OCI-LY7 (cell line): Measurements from ENCODE around the gene ATP9B. TPM values are rescaled to one million over a fixed set of nuclear protein-coding genes. Genes with fewer than 3 reads are reported as not detected.

Experiments used
- BruUV-seq: library from RNA; stranded (reverse); fragments of 400-500 nt; replicated peaks from 2 replicates; lab custom pipeline; 2021; lab: Mats Ljungman, UMichigan
- CTCF ChIA-PET: fragments of 300-600 bp; sonication (Branson Sonifier 250); formaldehyde crosslinking; loops from one replicate; lab custom pipeline; 2022; ENCODE audit warnings: antibody characterized with exemption; ENCODE audit not compliant: unreplicated experiment; lab: Charles Lee
- POLR2A ChIA-PET: fragments of 300-600 bp; sonication (Branson Sonifier 250); formaldehyde crosslinking; loops from one replicate; lab custom pipeline; 2022; ENCODE audit warnings: antibody characterized with exemption; lab: Charles Lee
- DNase-seq: peaks from one replicate; pipeline ENCODE4 v3.0.0-alpha.2; 2015; ENCODE audit warnings: low spot score
- H2AFZ ChIP-seq: fragments of 200-600 bp; sonication (generic), shearing (Covaris generic); 2 replicates; pipeline ENCODE4 v1.6.1; 2014; ENCODE audit warnings: mild to moderate bottlenecking, antibody characterized with exemption, low read length, moderate library complexity
- H3K27ac ChIP-seq: fragments of 200-600 bp; sonication (generic); 2 replicates; pipeline ENCODE4 v1.5.1; 2014; ENCODE audit warnings: mixed run types, low read depth, mild to moderate bottlenecking, moderate library complexity, low read length, inconsistent platforms; ENCODE audit not compliant: poor library complexity, severe bottlenecking
- H3K36me3 ChIP-seq: fragments of 200-600 bp; sonication (generic); 2 replicates; pipeline ENCODE4 v1.6.1; 2014; ENCODE audit warnings: mild to moderate bottlenecking, antibody characterized with exemption, low read length, moderate library complexity, mixed read lengths; ENCODE audit not compliant: insufficient read depth
- H3K4me1 ChIP-seq: fragments of 200-600 bp; sonication (generic); 2 replicates; pipeline ENCODE4 v1.5.1; 2014; ENCODE audit warnings: mild to moderate bottlenecking, low read length; ENCODE audit not compliant: insufficient read depth, poor library complexity, severe bottlenecking
- H3K4me2 ChIP-seq: fragments of 200-600 bp; sonication (generic); 2 replicates; pipeline ENCODE4 v1.6.1; 2014; ENCODE audit warnings: mild to moderate bottlenecking, low read length
- H3K4me3 ChIP-seq: fragments of 200-600 bp; sonication (generic); 2 replicates; pipeline ENCODE4 v1.5.1; 2014; ENCODE audit warnings: mild to moderate bottlenecking, low read depth, low read length; ENCODE audit not compliant: poor library complexity, severe bottlenecking
- H3K79me2 ChIP-seq: fragments of 200-600 bp; sonication (generic); 2 replicates; pipeline ENCODE4 v1.6.1; 2016; ENCODE audit warnings: low read depth, mild to moderate bottlenecking, low read length, moderate library complexity, mixed read lengths; ENCODE audit not compliant: insufficient read depth
- H3K9me2 ChIP-seq: fragments of 200-600 bp; sonication (generic); 2 replicates; pipeline ENCODE4 v1.6.1; 2016; ENCODE audit warnings: mild to moderate bottlenecking, low read length, mixed read lengths; ENCODE audit not compliant: insufficient read depth
- H3K9me3 ChIP-seq: fragments of 200-600 bp; sonication (generic); 2 replicates; pipeline ENCODE4 v1.6.1; 2014; ENCODE audit warnings: mild to moderate bottlenecking, mixed run types, low read length, mixed read lengths
- H4K20me1 ChIP-seq: fragments of 200-600 bp; sonication (generic); 2 replicates; pipeline ENCODE4 v1.6.1; 2014; ENCODE audit warnings: mild to moderate bottlenecking, antibody characterized with exemption, low read length, moderate library complexity, mixed read lengths; ENCODE audit not compliant: insufficient read depth
- EZH2phosphoT487 ChIP-seq: fragments of 200-600 bp; sonication (generic); IDR thresholded peaks from 2 replicates; pipeline ENCODE4 v1.6.1; 2018; ENCODE audit warnings: low read depth, borderline replicate concordance, mild to moderate bottlenecking, mixed run types, antibody characterized with exemption, low read length, moderate library complexity, mixed read lengths
- intact Hi-C: fragments of 100-400 bp; cut with micrococcal nuclease; formaldehyde crosslinking; loops from one replicate; pipeline ENCODE4 v1.10.0; 2022; ENCODE audit not compliant: unreplicated experiment
- total RNA-seq, 2 experiments: library from RNA; depleted of rRNA in 1 of 2; stranded (reverse); fragments of >200 nt in 1 of 2; shearing (Covaris generic) in 1 of 2; gene quantifications; 2 replicates each; pipeline ENCODE4 v1.2.3, GENCODE V29; 2014 to 2022
- TF ChIP-seq, protein P1 (sequence below): fragments of 200-600 bp; sonication (generic); conservative IDR thresholded peaks from 2 replicates; pipeline ENCODE4 v1.5.1; 2014; ENCODE audit warnings: mild to moderate bottlenecking, antibody characterized with exemption, low read length, moderate library complexity, mixed read lengths

Gene ATP9B
- total RNA-seq, 2 experiments from 2014 or later = 27.1 to 36.4 TPM

- intact Hi-C loops = loop anchor here (5.0 kb wide), 1 partner anchor 393 kb away; no protein-coding TSS in a partner anchor
- POLR2A ChIA-PET = no interaction called here
- H3K4me1 ChIP-seq = peaks cover 4% of the 10 kb centered on the region
- no peak overlapping the region for H3K4me2 ChIP-seq
- H3K9me2 ChIP-seq = no peaks in the 10 kb centered on the region
- no peak for DNase-seq
- no peaks in the 10 kb centered on the region for H4K20me1 ChIP-seq
- H3K4me3 ChIP-seq = no peak overlapping the region
- H3K36me3 ChIP-seq = no peaks in the 10 kb centered on the region; the same call in 1 of the 2 replicates
- no peaks in the 10 kb centered on the region for H3K9me3 ChIP-seq
- H3K79me2 ChIP-seq = no peaks in the 10 kb centered on the region
- TF ChIP-seq, protein P1, sequence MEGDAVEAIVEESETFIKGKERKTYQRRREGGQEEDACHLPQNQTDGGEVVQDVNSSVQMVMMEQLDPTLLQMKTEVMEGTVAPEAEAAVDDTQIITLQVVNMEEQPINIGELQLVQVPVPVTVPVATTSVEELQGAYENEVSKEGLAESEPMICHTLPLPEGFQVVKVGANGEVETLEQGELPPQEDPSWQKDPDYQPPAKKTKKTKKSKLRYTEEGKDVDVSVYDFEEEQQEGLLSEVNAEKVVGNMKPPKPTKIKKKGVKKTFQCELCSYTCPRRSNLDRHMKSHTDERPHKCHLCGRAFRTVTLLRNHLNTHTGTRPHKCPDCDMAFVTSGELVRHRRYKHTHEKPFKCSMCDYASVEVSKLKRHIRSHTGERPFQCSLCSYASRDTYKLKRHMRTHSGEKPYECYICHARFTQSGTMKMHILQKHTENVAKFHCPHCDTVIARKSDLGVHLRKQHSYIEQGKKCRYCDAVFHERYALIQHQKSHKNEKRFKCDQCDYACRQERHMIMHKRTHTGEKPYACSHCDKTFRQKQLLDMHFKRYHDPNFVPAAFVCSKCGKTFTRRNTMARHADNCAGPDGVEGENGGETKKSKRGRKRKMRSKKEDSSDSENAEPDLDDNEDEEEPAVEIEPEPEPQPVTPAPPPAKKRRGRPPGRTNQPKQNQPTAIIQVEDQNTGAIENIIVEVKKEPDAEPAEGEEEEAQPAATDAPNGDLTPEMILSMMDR = no peak
- no peak for TF ChIP-seq EZH2phosphoT487
- CTCF ChIA-PET = no interaction called here
- no peak overlapping the region for H2AFZ ChIP-seq
- no TSS peak for BruUV-seq
- H3K27ac ChIP-seq = no peak overlapping the region
Observed at GRCh38 chr18:79379931-79380815, 311.0 kb downstream of the ATP9B start.

DNA sequence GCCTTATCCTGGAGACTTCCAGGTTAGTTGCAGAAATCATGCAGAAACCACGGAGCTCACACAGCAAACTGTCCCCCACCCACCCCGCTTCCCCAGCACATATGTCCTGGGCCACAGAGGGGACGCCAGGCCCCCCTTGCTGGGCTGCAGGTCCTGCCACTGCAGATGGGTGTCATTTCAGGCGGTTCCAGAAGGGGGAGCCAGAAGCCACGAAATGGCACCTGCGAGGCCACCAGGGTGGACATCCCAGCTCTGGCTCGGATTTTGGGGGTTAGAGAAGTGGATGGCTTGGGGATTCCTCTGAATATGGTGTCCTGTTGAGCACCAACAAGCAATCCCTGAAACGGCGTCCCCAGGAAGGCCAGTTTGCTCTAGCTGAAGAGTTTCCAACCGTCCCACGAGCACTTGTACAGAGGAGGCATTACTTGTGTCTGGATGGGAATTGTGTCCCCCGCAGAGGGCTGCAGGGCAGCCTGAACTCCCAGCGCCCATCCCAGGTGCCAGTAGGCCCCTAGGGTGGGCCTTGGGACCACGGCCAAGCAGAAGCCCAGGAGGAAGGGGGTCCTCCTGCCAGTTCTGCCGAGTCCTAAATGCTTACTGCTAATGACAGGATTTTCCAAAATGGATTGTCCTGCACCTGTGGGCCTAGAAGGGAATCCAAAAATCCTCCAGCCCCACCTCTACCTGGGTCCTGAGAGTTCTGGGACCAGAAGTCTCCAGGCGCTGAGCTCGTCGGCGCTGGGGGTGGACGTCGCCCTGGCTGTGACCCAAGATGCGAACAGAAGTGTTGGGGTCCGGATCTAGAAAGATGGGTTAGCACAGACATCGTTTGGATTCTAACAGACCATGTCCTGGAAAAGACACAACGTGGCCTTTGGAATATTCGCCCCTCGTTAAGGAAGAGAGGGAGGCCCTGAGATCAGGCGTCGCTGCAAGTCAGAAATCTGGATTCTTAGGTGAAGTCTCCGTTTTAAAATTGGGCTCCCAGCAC lies 311.9 kb downstream of the ATP9B start:
- H3K4me2 ChIP-seq = no peak overlapping the region
- H4K20me1 ChIP-seq = no peaks in the 10 kb centered on the region
- no TSS peak for BruUV-seq
- no peaks in the 10 kb centered on the region for H3K9me2 ChIP-seq
- peak; percentile 50 for DNase-seq
- no peak overlapping the region for H2AFZ ChIP-seq
- no peak overlapping the region for H3K27ac ChIP-seq
- peaks cover 9% of the 10 kb centered on the region for H3K4me1 ChIP-seq
- CTCF ChIA-PET = no interaction called here
- H3K9me3 ChIP-seq = no peaks in the 10 kb centered on the region
- H3K4me3 ChIP-seq = no peak overlapping the region
- POLR2A ChIA-PET = no interaction called here
- no peaks in the 10 kb centered on the region; the same call in 1 of the 2 replicates for H3K36me3 ChIP-seq
- intact Hi-C loops = loop anchor here (1.0 kb wide), 1 partner anchor 263 kb away; no protein-coding TSS in a partner anchor
- TF ChIP-seq, protein P1 = peak; percentile 78
- TF ChIP-seq EZH2phosphoT487 = no peak
- H3K79me2 ChIP-seq = no peaks in the 10 kb centered on the region
